Left lung (tissue), 10 donors: ENCODE measurements around the gene UBXN4. TPM values are rescaled to one million over a fixed set of nuclear protein-coding genes. Genes with fewer than 3 reads are reported as not detected.

Experiments
- ATAC-seq: fragments of 200-7000 bp; cut with Tn5 transposase; one replicate; pipeline ENCODE4 v1.9.1; 2020; ENCODE audit warnings: moderate library complexity
- DNase-seq, 4 donors: peaks; one replicate each; pipeline ENCODE4 v3.0.0-alpha.2; 2013 to 2020
- H3K27ac ChIP-seq, 2 donors: fragments of 200-600 bp; sonication (generic) in 1 of 2; one replicate each; pipeline versions ENCODE4 v1.5.0 to v1.8.0; 2020 to 2021
- H3K27me3 ChIP-seq, 2 donors: fragments of 200-600 bp; sonication (generic) in 1 of 2; one replicate each; pipeline versions ENCODE4 v1.5.0 to v1.8.0; 2020 to 2021
- H3K36me3 ChIP-seq, 2 donors: fragments of 200-600 bp; sonication (generic) in 1 of 2; one replicate each; pipeline versions ENCODE4 v1.5.0 to v1.8.0; 2020 to 2021
- H3K4me1 ChIP-seq, 2 donors: fragments of 200-600 bp; one replicate each; pipeline ENCODE4 v1.8.0; 2021
- H3K4me3 ChIP-seq, 2 donors: fragments of 200-600 bp; sonication (generic) in 1 of 2; one replicate each; pipeline versions ENCODE4 v1.5.0 to v1.8.0; 2020 to 2021; ENCODE audit warnings: mild to moderate bottlenecking in 1 of 2
- H3K9me3 ChIP-seq, 2 donors: fragments of 200-600 bp; sonication (generic) in 1 of 2; one replicate each; pipeline versions ENCODE4 v1.5.0 to v1.8.0; 2020 to 2021
- CTCF ChIP-seq, 2 donors: fragments of 200-600 bp; sonication (generic) in 1 of 2; IDR thresholded peaks; one replicate each; pipeline versions ENCODE4 v1.5.0 to v1.8.0; 2021; ENCODE audit warnings: antibody characterized with exemption in 2 of 2
- intact Hi-C, 2 donors: fragments of 100-400 bp; cut with DNase I; formaldehyde crosslinking; loops; one replicate each; pipeline versions ENCODE4 v1.11.2 to v1.14.2; 2022
- polyA plus RNA-seq, 6 donors: library from polyadenylated mRNA; unstranded; fragments of 120-200 nt; gene quantifications; one replicate each; pipeline ENCODE4 v1.2.1, GENCODE V29; 2013; ENCODE audit not compliant: insufficient read length in 6 of 6
- total RNA-seq, 2 donors: library from RNA; stranded (reverse); fragmentation: NEBNext Ultra II Directional; extraction: Animal tissue kit (Norgen Biotek cat#: 25700); gene quantifications; one replicate each; pipeline ENCODE4 v1.2.1, GENCODE V29; 2021
- donor health status: DM: no; HTN: yes; CAD: no.
- donor health status: DM: no; HTN: no; CAD: no.

UBXN4 gene
- total and polyA plus RNA-seq, 8 donors: 88.8 to 153 (median 136) TPM

GRCh38 chr2:135815269-135815668 is 73.6 kb downstream of the UBXN4 start:
- Histone ChIP-seq H3K27me3 (no peaks in the 10 kb centered on the region), H3K27ac (no peak overlapping the region), H3K36me3 (no peaks in the 10 kb centered on the region), H3K9me3 (peaks cover 0 to 4% of the 10 kb centered on the region in 2 donors), H3K4me3 (no peak overlapping the region), H3K4me1 (no peaks in the 10 kb centered on the region)
- ATAC-seq (no peak), DNase-seq (no peak)
- intact Hi-C loops: no loop called here
- no peak for TF ChIP-seq CTCF (IDR thresholded peaks at IDR 0.05)

- Histone ChIP-seq H3K9me3 (peaks cover 0 to 4% of the 10 kb centered on the region in 2 donors), H3K4me1 (no peaks in the 10 kb centered on the region), H3K4me3 (no peak overlapping the region), H3K27ac (no peak overlapping the region), H3K27me3 (no peaks in the 10 kb centered on the region), H3K36me3 (no peaks in the 10 kb centered on the region)
- no peak for TF ChIP-seq CTCF (IDR thresholded peaks at IDR 0.05)
- intact Hi-C loops: no loop called here
- DNase-seq (no peak), ATAC-seq (no peak)
Observed at GRCh38 chr2:135817466-135817865, 75.8 kb downstream of the UBXN4 start.

- no peak for TF ChIP-seq CTCF (IDR thresholded peaks at IDR 0.05)
- no peaks in the 10 kb centered on the region for H3K36me3 ChIP-seq
- peaks cover 0 to 7% of the 10 kb centered on the region in 2 donors for H3K9me3 ChIP-seq
- H3K4me3 ChIP-seq: no peak overlapping the region
- ATAC-seq (no peak), DNase-seq (no peak)
- no peak overlapping the region for H3K27ac ChIP-seq
- H3K4me1 ChIP-seq: no peaks in the 10 kb centered on the region
- no peaks in the 10 kb centered on the region for H3K27me3 ChIP-seq
- intact Hi-C loops: no loop called here
Observed at GRCh38 chr2:135817951-135818350, 76.3 kb downstream of the UBXN4 start.

GRCh38 chr2:135818937-135819610 is 77.4 kb downstream of the UBXN4 start:
- no peak for ATAC-seq
- Histone ChIP-seq H3K4me1 (no peaks in the 10 kb centered on the region), H3K4me3 (no peak overlapping the region), H3K27me3 (no peaks in the 10 kb centered on the region), H3K9me3 (peaks cover 0 to 13% of the 10 kb centered on the region in 2 donors), H3K27ac (no peak overlapping the region), H3K36me3 (no peaks in the 10 kb centered on the region)
- no peak for DNase-seq
- TF ChIP-seq CTCF (IDR thresholded peaks at IDR 0.05): no peak
- intact Hi-C loops: no loop called here

- H3K27ac ChIP-seq: no peak overlapping the region
- no peak overlapping the region for H3K4me3 ChIP-seq
- H3K4me1 ChIP-seq: no peaks in the 10 kb centered on the region
- no peaks in the 10 kb centered on the region for H3K27me3 ChIP-seq
- peaks cover 0 to 9% of the 10 kb centered on the region in 2 donors for H3K9me3 ChIP-seq
- H3K36me3 ChIP-seq: no peaks in the 10 kb centered on the region
- ATAC-seq (no peak), DNase-seq (no peak)
- TF ChIP-seq CTCF (IDR thresholded peaks at IDR 0.05): no peak
- intact Hi-C loops: no loop called here
Observed at GRCh38 chr2:135820003-135820618, 78.5 kb downstream of the UBXN4 start.
